Lung (tissue), 12 donors: ENCODE data around the gene PDCD4. TPM values are rescaled to one million over a fixed set of nuclear protein-coding genes. Genes with fewer than 3 reads are reported as not detected.

Experiments
- ATAC-seq: fragments of 200-7000 bp; cut with Tn5 transposase; one replicate; pipeline ENCODE4 v1.9.1; 2020; ENCODE audit warnings: moderate number of reproducible peaks; ENCODE audit not compliant: insufficient read depth, low FRiP score
- DNase-seq, 3 donors: peaks; one replicate each; pipeline ENCODE4 v3.0.0-alpha.2; 2013 to 2017
- H3K27ac ChIP-seq, 2 donors: one replicate each; pipeline ENCODE4 v1.5.1; 2013; ENCODE audit warnings: mild to moderate bottlenecking in 2 of 2, moderate library complexity in 2 of 2, control low read depth in 1 of 2, inconsistent platforms in 1 of 2, low read depth in 1 of 2, low read length in 1 of 2
- H3K27me3 ChIP-seq, 3 donors: one replicate each; pipeline ENCODE4 v1.5.1; 2013; ENCODE audit warnings: low read length in 2 of 3; ENCODE audit not compliant: control insufficient read depth in 3 of 3, insufficient read depth in 3 of 3
- H3K36me3 ChIP-seq, 4 donors: one replicate each; pipeline ENCODE4 v1.5.1; 2013; ENCODE audit warnings: low read length in 4 of 4, mild to moderate bottlenecking in 1 of 4, moderate library complexity in 1 of 4; ENCODE audit not compliant: control insufficient read depth in 4 of 4, insufficient read depth in 4 of 4
- H3K4me1 ChIP-seq, 5 donors: one replicate each; pipeline ENCODE4 v1.5.1; 2013; ENCODE audit warnings: low read length in 5 of 5, mild to moderate bottlenecking in 2 of 5, moderate library complexity in 1 of 5; ENCODE audit not compliant: control insufficient read depth in 5 of 5, insufficient read depth in 5 of 5
- H3K4me3 ChIP-seq: one replicate; pipeline ENCODE4 v1.5.1; 2013; ENCODE audit warnings: mild to moderate bottlenecking, control low read depth, moderate library complexity
- H3K9ac ChIP-seq, 2 donors: one replicate each; pipeline ENCODE4 v1.5.1; 2013; ENCODE audit warnings: low read length in 2 of 2, control low read depth in 1 of 2; ENCODE audit not compliant: insufficient read depth in 1 of 2
- H3K9me3 ChIP-seq, 4 donors: one replicate each; pipeline ENCODE4 v1.5.1; 2013; ENCODE audit warnings: low read length in 3 of 4, mild to moderate bottlenecking in 1 of 4, moderate library complexity in 1 of 4; ENCODE audit not compliant: control insufficient read depth in 4 of 4, insufficient read depth in 3 of 4
- WGBS, 2 donors: extraction: QIAGEN DNeasy Blood & Tissue Kit; methylation state at CpG; one replicate each; pipeline ENCODE4 v1.1.7; 2013; 5-methylcytosine and 5-hydroxymethylcytosine counted together
- polyA plus RNA-seq, 2 donors: library from polyadenylated mRNA; stranded (reverse); fragments of 200-250 nt; gene quantifications; one replicate each; pipeline ENCODE4 v1.2.1, GENCODE V29; 2013
- total RNA-seq, 2 donors: library from RNA; depleted of rRNA in 1 of 2; stranded (reverse); fragments of >200 nt in 1 of 2; gene quantifications; one replicate each; pipeline ENCODE4 v1.2.1, GENCODE V29; 2014 to 2021
- TF ChIP-seq, protein P1 (sequence below): IDR thresholded peaks from 2 replicates; pipeline ENCODE4 v1.5.1; 2012; ENCODE audit warnings: mild to moderate bottlenecking; ENCODE audit errors: control extremely low read depth, extremely low read depth
- donor health status: control.
- donor health status: control.
- donor health status: Bipolar disorder and iron deficiency.
- donor health status: healthy.
- donor health status: DM: yes; HTN: yes; CAD: no.

PDCD4 gene
- total and polyA plus RNA-seq, 4 donors: 26.7 to 186 (median 33.5) TPM

- Histone ChIP-seq H3K9me3 (peaks cover 0 to 1% (median 0%) of the 10 kb centered on the region in 4 donors), H3K27ac (no peak overlapping the region), H3K9ac (no peak overlapping the region), H3K4me1 (peaks cover 0 to 6% (median 4%) of the 10 kb centered on the region in 5 donors), H3K4me3 (no peak overlapping the region), H3K36me3 (no peaks in the 10 kb centered on the region), H3K27me3 (no peaks in the 10 kb centered on the region)
- no peak for ATAC-seq
- TF ChIP-seq, protein P1, sequence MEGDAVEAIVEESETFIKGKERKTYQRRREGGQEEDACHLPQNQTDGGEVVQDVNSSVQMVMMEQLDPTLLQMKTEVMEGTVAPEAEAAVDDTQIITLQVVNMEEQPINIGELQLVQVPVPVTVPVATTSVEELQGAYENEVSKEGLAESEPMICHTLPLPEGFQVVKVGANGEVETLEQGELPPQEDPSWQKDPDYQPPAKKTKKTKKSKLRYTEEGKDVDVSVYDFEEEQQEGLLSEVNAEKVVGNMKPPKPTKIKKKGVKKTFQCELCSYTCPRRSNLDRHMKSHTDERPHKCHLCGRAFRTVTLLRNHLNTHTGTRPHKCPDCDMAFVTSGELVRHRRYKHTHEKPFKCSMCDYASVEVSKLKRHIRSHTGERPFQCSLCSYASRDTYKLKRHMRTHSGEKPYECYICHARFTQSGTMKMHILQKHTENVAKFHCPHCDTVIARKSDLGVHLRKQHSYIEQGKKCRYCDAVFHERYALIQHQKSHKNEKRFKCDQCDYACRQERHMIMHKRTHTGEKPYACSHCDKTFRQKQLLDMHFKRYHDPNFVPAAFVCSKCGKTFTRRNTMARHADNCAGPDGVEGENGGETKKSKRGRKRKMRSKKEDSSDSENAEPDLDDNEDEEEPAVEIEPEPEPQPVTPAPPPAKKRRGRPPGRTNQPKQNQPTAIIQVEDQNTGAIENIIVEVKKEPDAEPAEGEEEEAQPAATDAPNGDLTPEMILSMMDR: no peak
- DNase-seq: no peak
- WGBS, 2 donors: 91 to 97% methylated on average over 4 of the region's 4 CpGs
These were observed 27.2 kb upstream of the PDCD4 start for GRCh38 chr10:110844617-110844881.

DNA sequence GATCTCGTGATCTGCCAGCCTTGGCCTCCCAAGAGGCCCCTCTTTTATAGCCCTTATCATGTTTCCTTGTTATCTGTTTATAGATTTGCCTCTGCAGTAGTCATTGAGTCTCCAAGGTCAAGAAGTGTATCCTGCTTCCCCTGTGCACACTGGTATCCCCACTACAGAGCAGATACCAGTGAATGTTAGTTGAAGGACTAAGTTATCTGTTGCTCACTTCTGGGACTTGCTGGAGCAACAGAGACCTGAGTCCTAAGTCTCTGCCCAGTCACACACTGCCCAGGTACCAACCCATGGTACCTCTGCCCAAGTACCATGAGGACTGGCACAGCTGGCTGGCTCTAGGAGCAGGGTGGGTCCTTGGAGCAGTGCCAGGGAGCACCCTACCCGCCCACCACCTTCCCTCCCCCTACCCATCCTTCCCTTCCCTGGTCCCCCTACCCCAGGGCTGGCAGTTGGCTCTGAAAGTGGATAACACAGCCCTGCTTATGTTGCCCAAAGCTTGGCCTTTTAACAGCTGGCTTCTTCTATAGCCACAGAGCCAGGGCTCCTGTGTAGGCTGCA, 26.5 kb upstream of the PDCD4 start:
- Histone ChIP-seq H3K4me3 (no peak overlapping the region), H3K27me3 (no peaks in the 10 kb centered on the region), H3K9me3 (peaks cover 0 to 1% (median 0%) of the 10 kb centered on the region in 4 donors), H3K36me3 (no peaks in the 10 kb centered on the region), H3K9ac (no peak overlapping the region), H3K4me1 (peaks cover 0 to 6% (median 4%) of the 10 kb centered on the region in 5 donors), H3K27ac (no peak overlapping the region)
- DNase-seq (no peak), ATAC-seq (no peak)
- WGBS, 2 donors: 83 to 97% methylated on average over 2 of the region's 2 CpGs
- TF ChIP-seq, protein P1: no peak

DNA sequence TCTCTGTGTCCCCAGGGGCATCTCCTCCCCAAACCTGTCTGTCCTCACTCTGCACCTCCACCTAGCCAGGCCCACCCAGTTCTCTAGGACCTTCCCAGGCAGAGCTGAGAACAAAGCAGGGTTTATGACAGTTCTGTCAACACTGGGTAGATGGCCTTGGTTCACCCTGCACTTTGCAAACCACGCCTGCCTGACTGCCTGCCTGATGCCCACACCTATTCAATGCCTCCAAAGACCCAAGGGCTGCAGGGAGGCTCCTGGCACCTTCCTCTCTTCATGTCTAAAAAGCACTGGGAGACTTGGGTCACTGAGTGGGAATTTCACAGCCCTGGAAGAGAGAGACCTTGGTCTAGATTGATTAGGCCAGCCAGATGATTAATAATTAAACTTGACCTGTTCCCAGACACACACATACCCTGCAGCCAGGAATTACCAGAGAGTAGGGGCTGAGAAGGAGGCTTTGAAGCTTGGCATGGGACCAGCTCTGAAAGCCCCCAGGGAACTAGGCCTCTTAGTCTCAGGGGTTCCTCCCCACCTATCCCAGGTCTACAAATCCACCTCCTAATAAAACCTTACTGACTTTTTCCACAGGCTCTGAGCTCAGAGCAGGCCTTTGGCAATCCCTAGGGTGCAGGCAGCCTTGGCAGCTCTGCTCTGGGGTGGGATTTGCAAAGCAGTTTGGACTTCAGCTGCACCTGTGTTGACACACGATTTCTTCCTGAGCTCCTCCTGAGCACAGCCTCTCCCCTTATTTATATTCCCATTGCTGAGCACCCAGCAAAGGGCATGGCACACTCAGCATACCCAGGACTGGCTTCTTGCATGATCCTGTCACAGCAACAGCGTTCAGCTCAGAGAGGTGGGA, 25.7 kb upstream of the PDCD4 start:
- Histone ChIP-seq H3K9me3 (peaks cover 0 to 1% (median 0%) of the 10 kb centered on the region in 4 donors), H3K27me3 (no peaks in the 10 kb centered on the region), H3K36me3 (no peaks in the 10 kb centered on the region), H3K4me1 (peaks cover 0 to 6% (median 4%) of the 10 kb centered on the region in 5 donors), H3K4me3 (no peak overlapping the region), H3K9ac (no peak overlapping the region), H3K27ac (no peak overlapping the region)
- peak in 1 of 3 donors; percentile 51 for DNase-seq
- no peak for ATAC-seq
- TF ChIP-seq, protein P1: no peak
- 78 to 85% methylated on average over 3 of the region's 3 CpGs for WGBS, 2 donors
